Activated CD4-positive, alpha-beta T cell treated with anti-CD3 and anti-CD28 coated beads for 1 hour (primary cell): ENCODE results near the gene CD7.
A peak's percentile ranks its signal among the peaks of the same experiment; 100 is the strongest.

ENCODE experiments used
- DNase-seq: peaks from one replicate; pipeline ENCODE4 v3.0.0-alpha.2; 2020

CD7 gene

GRCh38 chr17:82314012-82314726, 3.2 kb downstream of the CD7 start:
- DNase-seq: no peak

GRCh38 chr17:82313195-82314011, 4.0 kb downstream of the CD7 start:
- no peak for DNase-seq

- no peak for DNase-seq
These were observed 5.4 kb downstream of the CD7 start for GRCh38 chr17:82311971-82312370.

- DNase-seq: no peak
These were observed 6.5 kb downstream of the CD7 start for GRCh38 chr17:82310877-82311276.

GRCh38 chr17:82309656-82310570, 7.5 kb downstream of the CD7 start:
- DNase-seq: no peak

- no peak for DNase-seq
These were observed 11.6 kb downstream of the CD7 start for GRCh38 chr17:82305727-82306300.

GRCh38 chr17:82304826-82305726, 12.3 kb downstream of the CD7 start:
- DNase-seq: no peak

- DNase-seq: no peak
These were observed 13.2 kb downstream of the CD7 start for GRCh38 chr17:82303944-82304808.

GRCh38 chr17:82302991-82303943, 14.1 kb downstream of the CD7 start:
- no peak for DNase-seq

- DNase-seq: no peak
These were observed 14.8 kb downstream of the CD7 start for GRCh38 chr17:82302568-82302963.

- no peak for DNase-seq
These were observed 15.4 kb downstream of the CD7 start for GRCh38 chr17:82301916-82302567.

GRCh38 chr17:82301300-82301915, 16.0 kb downstream of the CD7 start:
- no peak for DNase-seq

GRCh38 chr17:82300707-82301270, 16.6 kb downstream of the CD7 start:
- DNase-seq: peak; percentile 59

- DNase-seq: no peak
These were observed 17.2 kb downstream of the CD7 start for GRCh38 chr17:82300228-82300627.

GRCh38 chr17:82299452-82299851, 18.0 kb downstream of the CD7 start:
- DNase-seq: no peak

- DNase-seq: no peak
These were observed 18.6 kb downstream of the CD7 start for GRCh38 chr17:82298538-82299421.
